ENCODE results near the gene MTA2. TPM values are rescaled to one million over a fixed set of nuclear protein-coding genes. Genes with fewer than 3 reads are reported as not detected.

MTA2 gene
- total and polyA plus RNA-seq, 2 of the 8 experiments (the other 6 are each of a cell fraction or from before 2014, with no cell fraction given) = 25.7 to 114 TPM

GRCh38 chr11:62645946-62646824 is 44.5 kb upstream of the MTA2 start, which contains the start of gene GANAB (continued):
- TF ChIP-seq CHD7 (IDR thresholded peaks at IDR 0.05; ENCODE audit: insufficient replicate concordance, low read length) (no peak), KDM5A (IDR thresholded peaks at IDR 0.05; ENCODE audit: low read length) (peak; percentile 75), SIRT6 (IDR thresholded peaks at IDR 0.05; ENCODE audit: low read length) (no peak), RAD21 (IDR thresholded peaks at IDR 0.05 in 1 of 2, conservative IDR thresholded peaks at IDR 0.05 in 1 of 2; ENCODE audit: low read depth in 2 of 2, low read length in 2 of 2) (no peak), CHD2 (IDR thresholded peaks at IDR 0.05; ENCODE audit: low read length) (peak; percentile 66; the same call in 1 of the 2 replicates), POLR2AphosphoS5 (IDR thresholded peaks at IDR 0.05; ENCODE audit: low read depth, low read length) (peak; percentile 97), BCL11A (IDR thresholded peaks at IDR 0.05; ENCODE audit: low read depth in 2 of 2, low read length in 2 of 2) (no peak), ASH2L (IDR thresholded peaks at IDR 0.05; ENCODE audit: low read length) (peak; percentile 64), TAF7 (optimal IDR thresholded peaks at IDR 0.05; ENCODE audit: borderline replicate concordance, low read depth, low read length) (peak; percentile 83), JUN (IDR thresholded peaks at IDR 0.05; ENCODE audit: low read depth, low read length) (no peak)

Data from H1 (cell line).